ENCODE measurements around the gene R3HDM4.

R3HDM4 gene

GRCh38 chr19:918152-918437, 5.1 kb upstream of the R3HDM4 start:
- Histone ChIP-seq H3K36me3 (no peaks in the 10 kb centered on the region), H3K4me1 (no peaks in the 10 kb centered on the region), H3K4me3 (ENCODE audit: low read depth, low read length) (no peak overlapping the region), H3K27me3 (peaks cover 48% of the 10 kb centered on the region), H3K9me3 (no peaks in the 10 kb centered on the region)
- TF ChIP-seq, protein P1, sequence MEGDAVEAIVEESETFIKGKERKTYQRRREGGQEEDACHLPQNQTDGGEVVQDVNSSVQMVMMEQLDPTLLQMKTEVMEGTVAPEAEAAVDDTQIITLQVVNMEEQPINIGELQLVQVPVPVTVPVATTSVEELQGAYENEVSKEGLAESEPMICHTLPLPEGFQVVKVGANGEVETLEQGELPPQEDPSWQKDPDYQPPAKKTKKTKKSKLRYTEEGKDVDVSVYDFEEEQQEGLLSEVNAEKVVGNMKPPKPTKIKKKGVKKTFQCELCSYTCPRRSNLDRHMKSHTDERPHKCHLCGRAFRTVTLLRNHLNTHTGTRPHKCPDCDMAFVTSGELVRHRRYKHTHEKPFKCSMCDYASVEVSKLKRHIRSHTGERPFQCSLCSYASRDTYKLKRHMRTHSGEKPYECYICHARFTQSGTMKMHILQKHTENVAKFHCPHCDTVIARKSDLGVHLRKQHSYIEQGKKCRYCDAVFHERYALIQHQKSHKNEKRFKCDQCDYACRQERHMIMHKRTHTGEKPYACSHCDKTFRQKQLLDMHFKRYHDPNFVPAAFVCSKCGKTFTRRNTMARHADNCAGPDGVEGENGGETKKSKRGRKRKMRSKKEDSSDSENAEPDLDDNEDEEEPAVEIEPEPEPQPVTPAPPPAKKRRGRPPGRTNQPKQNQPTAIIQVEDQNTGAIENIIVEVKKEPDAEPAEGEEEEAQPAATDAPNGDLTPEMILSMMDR (IDR thresholded peaks at IDR 0.05; ENCODE audit: low read depth, low read length) = no peak
- DNase-seq = no peak

- no peaks in the 10 kb centered on the region for H3K9me3 ChIP-seq
- peaks cover 48% of the 10 kb centered on the region for H3K27me3 ChIP-seq
- H3K36me3 ChIP-seq = no peaks in the 10 kb centered on the region
- TF ChIP-seq, protein P1 (IDR thresholded peaks at IDR 0.05; ENCODE audit: low read depth, low read length) = peak; percentile 55
- peak within 1 kb of the TSS; percentile 23 for H3K4me3 ChIP-seq (ENCODE audit: low read depth, low read length)
- no peaks in the 10 kb centered on the region for H3K4me1 ChIP-seq
- peak; percentile 65 for DNase-seq
Observed at GRCh38 chr19:917323-918151, 4.5 kb upstream of the R3HDM4 start, which contains the start of gene KISS1R. KISS1R (plus strand) TSS chr19:917333; CDS start chr19:917503, 170 bp downstream.

GRCh38 chr19:916645-917322, 3.8 kb upstream of the R3HDM4 start:
- H3K9me3 ChIP-seq = no peaks in the 10 kb centered on the region
- peaks cover 48% of the 10 kb centered on the region for H3K27me3 ChIP-seq
- H3K36me3 ChIP-seq = no peaks in the 10 kb centered on the region
- TF ChIP-seq, protein P1 (IDR thresholded peaks at IDR 0.05; ENCODE audit: low read depth, low read length) = no peak
- H3K4me1 ChIP-seq = no peaks in the 10 kb centered on the region
- DNase-seq = no peak
- no peak overlapping the region; the same call in 1 of the 2 replicates for H3K4me3 ChIP-seq (ENCODE audit: low read depth, low read length)

GRCh38 chr19:912181-913079, 589 bp downstream of the R3HDM4 start:
- Histone ChIP-seq H3K36me3 (no peaks in the 10 kb centered on the region), H3K4me3 (ENCODE audit: low read depth, low read length) (peak overlapping the region; percentile 66), H3K9me3 (no peaks in the 10 kb centered on the region), H3K27me3 (peaks cover 11% of the 10 kb centered on the region), H3K4me1 (no peaks in the 10 kb centered on the region)
- DNase-seq = no peak
- TF ChIP-seq, protein P1 (IDR thresholded peaks at IDR 0.05; ENCODE audit: low read depth, low read length) = no peak

GRCh38 chr19:911197-912033, 1.6 kb downstream of the R3HDM4 start:
- H3K9me3 ChIP-seq = no peaks in the 10 kb centered on the region
- no peak overlapping the region for H3K4me3 ChIP-seq (ENCODE audit: low read depth, low read length)
- DNase-seq = no peak
- H3K4me1 ChIP-seq = no peaks in the 10 kb centered on the region
- peaks cover 2% of the 10 kb centered on the region for H3K27me3 ChIP-seq
- TF ChIP-seq, protein P1 (IDR thresholded peaks at IDR 0.05; ENCODE audit: low read depth, low read length) = no peak
- no peaks in the 10 kb centered on the region for H3K36me3 ChIP-seq

Data from BE2C (cell line).